ENCODE data around the gene KCNQ2. TPM values are rescaled to one million over a fixed set of nuclear protein-coding genes. Genes with fewer than 3 reads are reported as not detected.

Gene KCNQ2
- total RNA-seq, 4 donors from 2014 or later, result not detected

DNA sequence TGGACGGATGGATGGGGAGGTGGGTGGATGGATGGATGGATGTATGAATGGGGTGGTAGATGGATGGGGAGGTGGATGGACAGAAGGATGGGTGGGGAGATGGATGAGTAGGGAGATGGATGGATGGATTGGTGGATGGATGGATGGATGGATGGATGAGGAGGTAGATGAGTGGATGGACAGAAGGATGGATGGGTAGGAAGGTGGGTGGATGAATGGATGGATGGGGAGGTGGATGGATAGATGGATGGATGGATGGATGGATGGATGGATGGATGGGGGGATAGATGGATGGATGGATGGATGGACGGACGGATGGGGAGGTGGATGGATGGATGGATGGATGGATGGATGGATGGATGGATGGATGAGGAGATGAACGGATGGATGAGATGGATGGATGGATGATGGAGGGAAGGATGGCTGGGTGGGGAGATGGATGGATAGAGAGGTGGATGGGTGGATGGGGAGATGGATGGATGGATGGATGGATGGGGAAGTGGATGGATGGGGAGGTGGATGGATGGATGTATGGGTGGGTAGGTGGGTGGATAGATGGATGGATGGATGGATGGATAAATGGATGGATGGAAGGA lies 19.3 kb upstream of the KCNQ2 start:
- TF ChIP-seq, protein P1, sequence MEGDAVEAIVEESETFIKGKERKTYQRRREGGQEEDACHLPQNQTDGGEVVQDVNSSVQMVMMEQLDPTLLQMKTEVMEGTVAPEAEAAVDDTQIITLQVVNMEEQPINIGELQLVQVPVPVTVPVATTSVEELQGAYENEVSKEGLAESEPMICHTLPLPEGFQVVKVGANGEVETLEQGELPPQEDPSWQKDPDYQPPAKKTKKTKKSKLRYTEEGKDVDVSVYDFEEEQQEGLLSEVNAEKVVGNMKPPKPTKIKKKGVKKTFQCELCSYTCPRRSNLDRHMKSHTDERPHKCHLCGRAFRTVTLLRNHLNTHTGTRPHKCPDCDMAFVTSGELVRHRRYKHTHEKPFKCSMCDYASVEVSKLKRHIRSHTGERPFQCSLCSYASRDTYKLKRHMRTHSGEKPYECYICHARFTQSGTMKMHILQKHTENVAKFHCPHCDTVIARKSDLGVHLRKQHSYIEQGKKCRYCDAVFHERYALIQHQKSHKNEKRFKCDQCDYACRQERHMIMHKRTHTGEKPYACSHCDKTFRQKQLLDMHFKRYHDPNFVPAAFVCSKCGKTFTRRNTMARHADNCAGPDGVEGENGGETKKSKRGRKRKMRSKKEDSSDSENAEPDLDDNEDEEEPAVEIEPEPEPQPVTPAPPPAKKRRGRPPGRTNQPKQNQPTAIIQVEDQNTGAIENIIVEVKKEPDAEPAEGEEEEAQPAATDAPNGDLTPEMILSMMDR (IDR thresholded peaks at IDR 0.05; ENCODE audit: low read depth), result no peak

DNA sequence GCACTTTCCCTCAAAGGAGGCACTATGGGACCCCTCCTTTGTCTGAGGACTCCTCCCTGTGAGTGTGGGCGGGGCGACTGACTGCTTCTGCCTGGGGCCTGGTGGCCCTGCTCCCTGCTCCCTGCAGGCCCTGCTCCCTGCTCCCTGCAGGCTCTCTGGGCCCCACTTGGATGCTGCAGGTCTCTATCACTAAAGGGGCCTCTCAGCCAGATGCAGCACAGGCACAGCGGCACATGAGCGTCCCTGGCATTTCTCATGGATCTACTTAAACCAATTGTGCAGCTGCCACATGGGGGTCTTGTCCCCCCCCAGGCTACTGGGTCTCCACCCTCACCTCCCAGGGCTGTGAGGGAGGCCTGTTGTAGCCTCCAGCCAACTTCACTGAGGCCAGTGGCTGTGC lies 18.6 kb upstream of the KCNQ2 start:
- TF ChIP-seq, protein P1 (IDR thresholded peaks at IDR 0.05; ENCODE audit: low read depth), result no peak

DNA sequence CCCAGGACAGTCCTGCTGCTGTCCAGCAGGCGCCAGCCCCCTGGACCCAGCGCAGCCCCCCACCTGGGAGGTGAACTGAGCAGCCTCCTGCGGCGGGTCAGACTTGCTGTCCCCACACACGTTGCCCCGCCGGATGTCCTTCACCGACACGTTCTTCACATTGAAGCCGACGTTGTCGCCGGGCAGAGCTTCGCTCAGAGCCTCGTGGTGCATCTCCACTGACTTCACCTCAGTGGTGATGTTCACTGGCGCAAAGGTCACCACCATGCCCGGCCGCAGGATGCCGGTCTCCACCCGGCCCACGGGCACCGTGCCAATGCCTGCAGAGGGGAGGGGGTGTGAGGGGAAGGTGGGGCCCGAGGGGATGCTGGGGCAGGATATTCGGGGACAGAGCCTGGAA lies 18.0 kb upstream of the KCNQ2 start:
- TF ChIP-seq, protein P1 (IDR thresholded peaks at IDR 0.05; ENCODE audit: low read depth), result no peak

DNA sequence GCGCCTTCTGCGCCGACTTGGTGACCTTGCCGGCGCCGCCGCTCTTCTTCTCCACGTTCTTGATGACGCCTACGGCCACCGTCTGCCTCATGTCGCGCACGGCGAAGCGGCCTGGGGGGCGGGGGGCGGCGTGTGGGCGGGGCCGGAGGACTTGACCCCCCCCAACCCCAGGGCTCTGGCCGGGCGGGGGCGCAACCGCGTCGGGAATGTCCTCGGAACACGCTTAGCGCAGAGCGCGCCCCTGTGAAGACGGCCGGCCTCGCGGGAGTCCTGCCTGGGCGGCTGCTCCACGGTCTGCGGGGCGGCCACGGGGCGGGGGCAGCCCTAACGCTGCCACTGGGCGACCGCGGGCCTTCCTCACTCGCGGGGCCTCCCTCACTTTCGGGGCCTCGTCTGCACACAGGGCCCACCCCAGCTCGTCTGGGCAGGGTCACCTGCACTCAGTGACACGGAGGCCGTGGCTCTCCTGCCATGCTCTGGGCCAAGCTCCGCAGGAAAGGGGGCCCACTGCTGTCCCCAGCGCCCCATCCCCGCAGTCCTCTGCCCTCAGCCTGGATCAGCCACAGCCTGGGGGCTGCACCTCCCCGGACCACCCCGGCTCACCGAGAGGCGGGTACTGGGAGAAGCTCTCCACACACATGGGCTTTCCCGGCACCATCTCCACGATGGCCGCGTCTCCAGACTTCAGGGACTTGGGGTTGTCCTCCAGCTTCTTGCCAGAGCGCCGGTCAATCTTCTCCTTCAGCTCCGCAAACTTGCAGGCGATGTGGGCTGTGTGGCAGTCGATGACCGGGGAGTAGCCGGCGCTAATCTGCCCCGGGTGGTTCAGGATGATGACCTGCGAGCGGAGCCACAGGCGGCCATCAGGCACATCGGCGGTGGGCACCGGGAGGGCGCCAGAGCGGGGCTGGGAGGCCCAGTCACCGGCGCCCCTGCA lies 16.1 kb upstream of the KCNQ2 start:
- TF ChIP-seq, protein P1 (IDR thresholded peaks at IDR 0.05; ENCODE audit: low read depth), result no peak

DNA sequence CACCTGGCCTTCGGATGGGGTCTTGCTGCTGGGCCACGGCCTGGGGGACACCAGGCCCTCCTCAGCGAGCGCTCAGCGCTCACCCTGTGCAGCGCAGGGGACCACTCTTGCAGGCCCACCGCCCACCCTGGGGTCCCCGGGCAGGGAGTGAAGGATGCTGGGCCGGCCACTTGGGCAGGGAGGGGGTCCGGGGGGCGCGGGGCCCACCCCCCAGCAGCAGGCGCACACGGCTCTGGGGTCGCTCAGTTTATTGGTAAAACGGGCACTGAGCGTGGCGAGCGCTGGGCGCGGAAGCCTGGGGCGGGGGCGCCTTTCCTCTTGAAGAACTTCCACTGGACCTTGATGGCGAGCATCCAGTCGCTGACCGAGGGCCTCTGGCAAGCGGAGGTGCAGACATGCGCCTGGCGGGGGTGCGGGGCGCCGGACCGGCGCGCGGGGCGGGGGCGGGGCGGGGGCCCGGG lies 15.4 kb upstream of the KCNQ2 start:
- TF ChIP-seq, protein P1 (IDR thresholded peaks at IDR 0.05; ENCODE audit: low read depth), result no peak

DNA sequence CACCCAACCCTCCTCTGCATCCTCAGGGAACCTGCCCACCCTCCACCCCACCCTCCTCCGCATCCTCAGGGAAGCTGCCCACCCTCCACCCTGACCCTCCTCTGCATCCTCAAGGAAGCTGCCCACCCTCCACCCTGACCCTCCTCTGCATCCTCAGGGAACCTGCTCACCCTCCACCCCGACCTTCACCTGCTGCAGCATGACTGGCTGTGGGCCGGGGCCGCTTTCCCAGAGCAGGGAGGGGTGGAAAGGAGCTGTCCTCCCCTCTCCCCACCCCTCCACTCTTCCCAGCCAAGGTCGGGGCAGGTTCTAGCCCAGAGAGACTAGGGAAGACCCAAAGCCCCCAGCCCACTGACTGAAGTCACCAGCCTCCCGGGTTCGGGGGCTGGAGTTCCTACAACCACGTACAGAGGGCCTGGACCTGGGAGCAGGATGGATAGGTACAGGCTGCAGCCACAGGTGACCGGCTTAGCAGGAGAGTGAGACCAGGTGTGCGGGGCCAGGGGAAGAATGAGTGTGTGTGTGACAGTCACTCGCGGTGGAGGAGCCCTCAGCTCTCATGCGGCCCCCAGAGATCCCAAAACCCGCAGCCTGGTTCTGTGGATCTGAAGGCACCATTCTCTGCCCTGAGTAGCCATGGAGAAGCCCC lies 14.8 kb upstream of the KCNQ2 start:
- TF ChIP-seq, protein P1 (IDR thresholded peaks at IDR 0.05; ENCODE audit: low read depth), result no peak

All from subcutaneous adipose tissue (tissue), 4 donors.